ENCODE measurements around the gene PRDM15. TPM values are rescaled to one million over a fixed set of nuclear protein-coding genes. Genes with fewer than 3 reads are reported as not detected.

PRDM15 gene
- total RNA-seq, 2 experiments from 2014 or later = 8.5 to 9.9 TPM

DNA sequence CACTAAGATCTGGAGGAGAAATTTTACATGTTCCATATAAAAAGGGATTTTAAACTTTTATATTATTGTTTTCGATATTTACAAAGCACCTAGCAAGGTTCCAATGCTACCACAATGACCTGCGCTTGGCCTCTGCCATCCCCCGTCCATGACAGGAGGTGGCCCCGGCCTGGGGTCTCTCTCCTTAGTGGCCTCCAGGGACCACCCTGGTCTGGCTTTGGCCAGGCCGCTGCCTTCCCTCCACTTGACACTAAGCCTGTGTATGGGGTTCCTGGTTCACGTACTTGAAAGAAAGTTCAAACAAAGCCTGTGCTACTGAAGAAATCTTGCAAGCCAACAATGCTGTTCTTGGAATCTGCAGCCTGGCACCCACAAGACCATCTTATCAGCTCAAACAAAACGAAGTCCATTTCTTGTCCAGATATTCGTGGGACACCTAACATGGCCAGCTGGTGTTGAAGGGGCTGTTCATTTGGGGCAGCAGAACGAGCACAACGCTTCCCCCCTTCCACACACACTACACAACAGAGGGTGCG lies 12.8 kb downstream of the PRDM15 start:
- Mint-ChIP-seq H3K36me3 (no peaks in the 10 kb centered on the region), H3K27me3 (no peaks in the 10 kb centered on the region), H3K4me1 (ENCODE audit: low read depth) (peaks cover 24% of the 10 kb centered on the region), H3K27ac (no peak overlapping the region), H3K9me3 (no peaks in the 10 kb centered on the region), H3K4me3 (no peak overlapping the region)
- no peak for DNase-seq
- POLR2A ChIA-PET = no interaction called here
- intact Hi-C loops (cut with micrococcal nuclease) = no loop called here
- CTCF ChIA-PET = interaction anchor here (0.7 kb wide), 1 partner anchor 242 kb away, joined by 3 read pairs; no protein-coding TSS in a partner anchor

DNA sequence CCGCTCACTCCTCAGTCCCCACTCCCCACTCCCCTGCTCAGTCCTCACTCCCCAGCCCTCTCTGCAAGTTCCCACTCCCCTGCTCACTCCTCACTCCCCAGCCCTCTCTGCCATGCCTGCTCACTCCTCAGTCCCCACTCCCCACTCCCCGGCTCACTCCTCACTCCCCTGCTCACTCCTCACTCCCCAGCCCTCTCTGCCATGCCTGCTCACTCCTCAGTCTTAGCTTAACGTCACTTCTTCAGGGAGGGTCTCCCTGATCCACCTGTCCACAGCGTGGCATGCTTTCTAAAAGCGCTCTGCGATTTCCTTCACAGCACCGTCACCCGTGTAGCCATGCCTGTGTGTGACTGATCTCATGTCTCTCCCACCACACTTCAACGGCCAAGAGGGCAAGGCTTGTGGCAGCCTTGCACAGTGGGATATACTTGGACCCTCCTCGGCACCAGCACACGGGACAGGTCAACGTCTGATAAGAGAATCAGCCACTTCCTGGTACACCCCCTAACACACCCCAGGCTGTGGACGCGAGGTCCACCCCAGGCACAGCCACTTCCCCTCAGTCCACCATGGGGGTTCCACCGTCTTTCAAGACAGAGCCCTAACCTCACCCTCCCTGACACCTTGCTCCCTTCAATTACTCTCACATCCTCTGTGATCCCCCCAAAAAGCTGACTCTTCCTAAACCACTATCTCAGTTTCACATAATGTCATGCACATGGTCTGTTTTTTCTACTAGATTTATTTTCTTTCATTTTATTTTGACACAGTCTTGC lies 14.0 kb downstream of the PRDM15 start:
- no peak overlapping the region for H3K4me3 Mint-ChIP-seq
- CTCF ChIA-PET = interaction anchor here (0.7 kb wide), 2 partner anchors 243 to 252 kb away, joined by 3 read pairs; no protein-coding TSS in a partner anchor

DNA sequence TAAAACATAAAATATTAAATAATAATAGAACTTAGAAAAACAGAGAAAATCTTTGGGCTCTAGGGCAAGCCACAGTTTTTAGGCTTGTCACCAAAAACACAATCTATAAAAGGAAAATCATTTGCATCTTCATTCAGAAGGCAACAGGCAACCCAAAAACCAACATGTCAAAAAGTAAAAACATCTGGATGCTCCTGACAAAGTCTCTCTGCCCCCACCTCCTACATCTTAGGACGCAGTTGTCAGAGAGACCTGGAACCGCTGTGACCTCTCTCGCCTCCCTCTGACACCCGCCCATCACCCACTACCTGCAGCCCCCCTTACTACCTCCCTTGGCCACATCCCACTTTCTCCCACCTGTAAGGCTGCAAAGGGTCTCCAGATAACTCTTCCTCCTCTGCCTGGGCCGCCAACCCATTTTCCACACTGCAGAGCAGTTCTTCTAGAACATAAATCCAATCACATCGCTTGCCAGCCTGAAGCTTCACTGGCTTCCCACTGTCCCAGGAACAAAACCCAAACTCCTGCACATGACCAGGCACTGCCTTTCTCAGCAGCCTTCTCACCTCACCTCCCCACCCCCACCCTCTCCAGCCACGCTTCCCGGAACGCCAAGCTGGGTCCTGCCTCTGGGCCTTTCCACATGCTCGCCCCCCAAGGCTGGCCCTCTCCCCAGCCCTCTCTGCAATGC lies 14.7 kb downstream of the PRDM15 start:
- intact Hi-C loops (cut with micrococcal nuclease) = no loop called here
- H3K9me3 Mint-ChIP-seq = no peaks in the 10 kb centered on the region
- H3K4me1 Mint-ChIP-seq (ENCODE audit: low read depth) = peaks cover 24% of the 10 kb centered on the region
- no peaks in the 10 kb centered on the region for H3K27me3 Mint-ChIP-seq
- H3K4me3 Mint-ChIP-seq = no peak overlapping the region
- H3K36me3 Mint-ChIP-seq = no peaks in the 10 kb centered on the region
- POLR2A ChIA-PET = interaction anchor here (0.6 kb wide), 1 partner anchor 1971 kb away, joined by 3 read pairs; no protein-coding TSS in a partner anchor
- DNase-seq = no peak
- H3K27ac Mint-ChIP-seq = no peak overlapping the region
- CTCF ChIA-PET = no interaction called here

More for the DNA sequence above, 14.0 kb downstream of the PRDM15 start:
- intact Hi-C loops (cut with micrococcal nuclease) = no loop called here
- POLR2A ChIA-PET = interaction anchor here (0.6 kb wide), 1 partner anchor 1971 kb away, joined by 3 read pairs; no protein-coding TSS in a partner anchor
- H3K27ac Mint-ChIP-seq = no peak overlapping the region
- peaks cover 24% of the 10 kb centered on the region for H3K4me1 Mint-ChIP-seq (ENCODE audit: low read depth)
- DNase-seq = no peak
- no peaks in the 10 kb centered on the region for H3K9me3 Mint-ChIP-seq
- no peaks in the 10 kb centered on the region for H3K27me3 Mint-ChIP-seq
- H3K36me3 Mint-ChIP-seq = no peaks in the 10 kb centered on the region

DNA sequence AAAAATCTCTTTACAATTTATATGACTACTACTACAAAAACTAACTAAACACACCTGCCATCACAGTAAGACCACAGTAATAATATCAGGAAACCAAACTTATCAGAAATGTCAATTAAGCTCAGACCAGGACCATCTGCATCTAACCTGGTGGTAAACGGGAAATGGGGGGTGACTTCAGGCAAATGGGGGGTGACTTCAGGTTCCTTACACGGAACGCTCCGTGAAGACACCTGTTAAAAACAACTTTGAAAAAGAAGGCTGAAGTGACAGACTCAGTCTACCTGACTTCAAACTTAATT lies 15.8 kb downstream of the PRDM15 start:
- Mint-ChIP-seq H3K27me3 (no peaks in the 10 kb centered on the region), H3K36me3 (no peaks in the 10 kb centered on the region), H3K4me1 (ENCODE audit: low read depth) (peaks cover 24% of the 10 kb centered on the region), H3K9me3 (no peaks in the 10 kb centered on the region), H3K4me3 (no peak overlapping the region), H3K27ac (no peak overlapping the region)
- POLR2A ChIA-PET = no interaction called here
- DNase-seq = no peak
- intact Hi-C loops (cut with micrococcal nuclease) = no loop called here
- CTCF ChIA-PET = no interaction called here

DNA sequence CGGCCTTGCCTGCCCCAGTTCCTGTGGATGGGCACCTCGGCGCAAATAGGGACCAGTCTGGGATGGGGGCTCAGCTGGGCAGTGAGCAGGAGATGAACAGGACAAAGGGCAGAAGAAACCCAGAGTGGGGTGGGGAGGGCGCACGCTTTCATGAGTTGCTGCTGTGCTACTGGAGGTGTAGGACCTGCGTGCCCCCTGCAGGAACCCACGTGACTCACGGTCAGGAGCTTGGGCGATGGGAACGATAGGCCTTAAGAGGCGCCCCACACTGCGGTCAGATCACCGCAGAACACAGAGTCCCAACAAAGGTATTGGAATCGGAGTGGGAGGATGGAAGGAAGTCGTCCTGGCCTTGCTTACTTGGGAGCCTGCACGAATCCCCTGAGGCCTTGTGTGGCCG lies 17.2 kb downstream of the PRDM15 start:
- Mint-ChIP-seq H3K27me3 (no peaks in the 10 kb centered on the region), H3K4me1 (ENCODE audit: low read depth) (peaks cover 24% of the 10 kb centered on the region), H3K9me3 (no peaks in the 10 kb centered on the region), H3K4me3 (no peak overlapping the region), H3K36me3 (peaks cover 9% of the 10 kb centered on the region), H3K27ac (no peak overlapping the region)
- no peak for DNase-seq
- ChIA-PET POLR2A (no interaction called here), CTCF (no interaction called here)
- intact Hi-C loops (cut with micrococcal nuclease) = no loop called here

DNA sequence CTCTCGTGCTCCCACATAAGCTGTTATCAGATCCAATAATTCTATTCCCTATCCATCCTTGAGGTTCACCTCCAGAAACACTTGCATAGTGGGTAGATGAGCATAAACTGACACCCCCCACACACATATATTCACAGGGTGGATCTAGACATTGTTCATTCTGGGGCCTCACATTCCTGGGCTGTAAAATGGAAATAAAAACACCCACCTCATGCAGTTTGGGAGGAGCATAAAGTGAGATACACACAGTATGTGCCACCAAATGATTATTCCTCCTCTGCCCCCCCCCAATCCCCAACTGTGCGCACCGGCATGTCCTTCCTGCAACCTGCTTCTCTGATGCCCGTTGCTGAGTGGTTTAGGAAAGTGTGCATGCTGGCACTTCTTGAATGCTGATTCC lies 17.9 kb downstream of the PRDM15 start:
- H3K9me3 Mint-ChIP-seq = no peaks in the 10 kb centered on the region
- H3K4me1 Mint-ChIP-seq (ENCODE audit: low read depth) = peaks cover 22% of the 10 kb centered on the region
- no peak for DNase-seq
- H3K36me3 Mint-ChIP-seq = peaks cover 15% of the 10 kb centered on the region
- ChIA-PET CTCF (no interaction called here), POLR2A (no interaction called here)
- no peak overlapping the region for H3K4me3 Mint-ChIP-seq
- H3K27ac Mint-ChIP-seq = no peak overlapping the region
- intact Hi-C loops (cut with micrococcal nuclease) = no loop called here
- H3K27me3 Mint-ChIP-seq = no peaks in the 10 kb centered on the region

DNA sequence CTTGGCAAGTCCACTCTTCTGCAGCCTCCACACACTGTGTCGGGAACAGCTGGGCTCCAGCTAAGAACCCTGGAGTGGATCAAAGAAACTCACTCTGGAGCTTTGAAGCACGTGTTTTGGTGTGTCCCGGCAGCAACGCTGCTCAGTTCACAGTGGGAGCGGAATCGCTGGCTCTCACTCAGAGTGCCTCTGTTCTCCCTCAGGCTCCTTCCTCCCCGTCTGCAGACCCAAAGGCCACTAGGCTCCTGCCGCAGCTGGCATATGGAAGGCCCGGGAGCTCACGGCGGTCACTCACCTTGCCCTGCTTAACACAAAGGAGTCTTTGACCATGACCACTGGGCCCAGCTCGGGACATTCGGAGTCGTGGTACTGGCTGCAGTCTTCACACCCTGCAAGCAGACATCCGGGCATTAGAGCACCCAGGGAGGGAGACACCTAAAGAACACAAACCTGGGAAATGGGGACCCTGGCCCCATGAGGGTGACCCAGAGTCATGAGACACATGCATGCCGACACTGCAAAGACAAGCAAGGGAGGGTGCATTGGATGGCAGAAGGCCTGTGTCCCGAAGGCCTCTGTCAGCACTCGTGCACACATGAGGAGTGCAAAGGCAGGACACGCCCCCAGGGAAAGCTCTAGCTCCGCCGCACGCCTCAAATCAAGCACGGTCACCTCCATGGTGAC lies 19.7 kb downstream of the PRDM15 start:
- Mint-ChIP-seq H3K27me3 (no peaks in the 10 kb centered on the region), H3K9me3 (no peaks in the 10 kb centered on the region), H3K4me1 (ENCODE audit: low read depth) (peaks cover 8% of the 10 kb centered on the region), H3K4me3 (no peak overlapping the region), H3K27ac (no peak overlapping the region), H3K36me3 (peaks cover 21% of the 10 kb centered on the region)
- ChIA-PET POLR2A (no interaction called here), CTCF (no interaction called here)
- DNase-seq = no peak
- intact Hi-C loops (cut with micrococcal nuclease) = no loop called here

DNA sequence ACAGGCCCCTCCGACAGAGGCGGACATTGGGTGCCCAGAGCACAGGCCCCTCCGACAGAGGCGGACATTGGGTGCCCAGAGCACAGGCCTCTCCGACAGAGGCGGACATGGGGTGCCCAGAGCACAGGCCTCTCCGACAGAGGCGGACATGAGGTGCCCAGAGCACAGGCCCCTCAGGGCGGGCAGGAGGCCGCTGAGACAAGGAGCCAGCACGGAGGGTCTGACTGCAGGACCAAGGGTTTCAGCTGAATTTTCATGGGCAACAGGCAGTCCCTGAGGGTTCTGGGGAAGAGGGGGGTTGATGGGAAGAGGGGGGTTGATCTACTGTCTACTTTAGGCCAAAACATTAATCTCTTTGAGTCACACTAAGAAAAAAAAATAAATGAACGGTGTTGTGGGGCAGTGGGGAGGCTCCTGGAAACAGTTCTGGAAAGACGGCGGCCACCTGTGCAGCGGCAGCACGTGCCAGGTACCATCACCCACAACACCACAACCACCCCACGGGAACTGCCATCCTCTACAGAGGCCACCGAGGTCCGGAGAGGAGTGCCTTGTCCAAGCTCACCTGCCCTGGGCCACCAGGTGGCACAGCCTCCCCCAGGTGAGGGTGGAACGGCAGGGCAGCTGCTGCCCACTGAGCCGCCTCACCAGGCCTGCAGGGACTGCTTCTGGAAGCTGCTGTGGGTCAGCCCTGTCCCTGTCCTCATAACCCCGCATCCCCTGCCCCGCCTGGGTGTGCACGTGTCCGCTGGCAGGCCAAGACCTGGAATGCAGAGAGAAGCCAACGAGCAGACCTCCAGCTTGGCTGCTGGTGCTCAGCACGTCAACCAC lies 20.5 kb downstream of the PRDM15 start:
- Mint-ChIP-seq H3K27ac (no peak overlapping the region), H3K4me1 (ENCODE audit: low read depth) (peaks cover 8% of the 10 kb centered on the region), H3K27me3 (no peaks in the 10 kb centered on the region), H3K4me3 (no peak overlapping the region), H3K36me3 (peaks cover 25% of the 10 kb centered on the region), H3K9me3 (no peaks in the 10 kb centered on the region)
- CTCF ChIA-PET = no interaction called here
- no peak for DNase-seq
- intact Hi-C loops (cut with micrococcal nuclease) = no loop called here
- POLR2A ChIA-PET = no interaction called here

DNA sequence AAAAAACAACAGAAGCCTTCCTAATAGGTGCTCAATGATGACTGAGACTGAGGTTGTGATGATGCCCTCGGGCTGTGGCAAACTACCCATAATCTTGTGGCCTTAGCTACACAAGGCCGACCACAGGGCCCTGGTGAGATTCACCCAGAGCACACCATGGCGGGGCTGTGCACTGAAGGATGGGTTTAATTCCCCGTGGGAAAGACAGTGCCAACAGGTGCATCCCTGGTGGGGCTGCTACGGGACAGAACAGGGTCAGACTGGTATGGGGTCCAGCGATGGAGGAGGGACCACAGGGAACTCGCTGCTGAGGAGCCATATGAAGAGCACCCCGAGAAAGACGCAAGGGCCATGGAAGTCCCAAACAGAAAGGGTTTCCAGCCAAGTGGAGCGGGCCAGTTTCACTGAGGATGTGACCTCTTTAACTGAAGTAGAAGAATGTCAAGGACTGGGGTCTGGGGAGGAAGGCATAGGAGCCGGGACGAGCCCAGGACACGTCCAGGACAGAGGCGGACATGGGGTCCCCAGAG lies 21.3 kb downstream of the PRDM15 start:
- ChIA-PET CTCF (interaction anchor here (1.0 to 1.3 kb wide), 2 partner anchors 41 to 260 kb away, joined by 3 read pairs; no protein-coding TSS in a partner anchor), POLR2A (no interaction called here)
- H3K36me3 Mint-ChIP-seq = peaks cover 28% of the 10 kb centered on the region
- no peaks in the 10 kb centered on the region for H3K27me3 Mint-ChIP-seq
- DNase-seq = no peak
- H3K9me3 Mint-ChIP-seq = no peaks in the 10 kb centered on the region
- H3K4me3 Mint-ChIP-seq = no peak overlapping the region
- intact Hi-C loops (cut with micrococcal nuclease) = no loop called here
- peaks cover 3% of the 10 kb centered on the region for H3K4me1 Mint-ChIP-seq (ENCODE audit: low read depth)
- H3K27ac Mint-ChIP-seq = no peak overlapping the region

DNA sequence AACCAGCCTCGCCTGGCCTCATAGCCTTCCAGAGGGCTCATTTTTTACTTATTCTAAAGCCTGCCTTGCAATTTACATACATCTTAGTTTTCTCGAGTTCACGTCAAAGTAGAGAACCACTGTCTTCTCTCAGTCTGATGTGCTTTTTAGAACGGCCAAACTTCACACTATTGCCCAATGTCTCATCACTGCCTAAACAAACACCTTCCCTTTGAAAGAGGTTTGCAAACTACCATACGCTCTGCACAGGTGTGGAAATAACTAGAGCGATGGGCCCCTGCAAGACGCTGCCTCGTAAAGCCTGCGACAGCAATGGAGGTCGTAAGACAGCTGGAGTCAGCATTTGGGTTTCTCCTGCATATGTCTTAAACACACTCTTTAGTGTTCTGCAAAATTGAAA lies 22.6 kb downstream of the PRDM15 start:
- Mint-ChIP-seq H3K4me3 (no peak overlapping the region), H3K36me3 (peaks cover 28% of the 10 kb centered on the region)
- POLR2A ChIA-PET = no interaction called here

DNA sequence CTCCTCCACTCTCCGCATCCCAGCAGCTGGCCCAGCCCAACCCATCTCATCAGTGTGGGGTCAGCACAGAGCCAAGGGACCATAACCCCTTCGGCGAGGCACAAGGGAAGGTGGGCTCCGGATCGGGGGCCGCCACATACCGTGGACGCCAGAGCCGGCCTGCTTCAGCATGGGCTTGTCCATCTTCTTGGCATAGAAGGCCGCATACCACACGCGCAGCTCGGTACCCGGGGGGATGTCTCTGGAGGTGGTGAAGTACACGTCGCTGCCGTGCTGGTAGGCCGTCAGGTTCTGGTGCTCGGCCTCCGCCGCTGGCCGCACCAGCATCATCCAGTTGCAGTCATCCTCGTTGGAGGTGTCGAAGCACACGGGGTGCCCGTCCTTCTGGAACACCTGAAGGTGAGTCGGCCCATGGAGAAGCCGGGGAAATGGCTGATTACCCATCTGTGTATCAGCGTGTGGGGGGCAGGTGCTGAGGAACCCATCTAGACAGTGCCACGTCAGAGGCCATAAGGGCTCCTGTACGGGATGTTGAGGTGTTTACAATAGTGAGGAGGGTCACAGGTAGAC lies 24.6 kb downstream of the PRDM15 start:
- H3K27ac Mint-ChIP-seq = no peak overlapping the region

More for the DNA sequence above, 22.6 kb downstream of the PRDM15 start:
- CTCF ChIA-PET = no interaction called here
- no peak for DNase-seq
- H3K27ac Mint-ChIP-seq = no peak overlapping the region
- intact Hi-C loops (cut with micrococcal nuclease) = no loop called here
- peaks cover 2% of the 10 kb centered on the region for H3K4me1 Mint-ChIP-seq (ENCODE audit: low read depth)
- H3K9me3 Mint-ChIP-seq = no peaks in the 10 kb centered on the region
- no peaks in the 10 kb centered on the region for H3K27me3 Mint-ChIP-seq

More for the DNA sequence above, 24.6 kb downstream of the PRDM15 start:
- H3K36me3 Mint-ChIP-seq = peaks cover 29% of the 10 kb centered on the region
- ChIA-PET POLR2A (no interaction called here), CTCF (no interaction called here)
- no peaks in the 10 kb centered on the region for H3K27me3 Mint-ChIP-seq
- H3K9me3 Mint-ChIP-seq = no peaks in the 10 kb centered on the region
- intact Hi-C loops (cut with micrococcal nuclease) = no loop called here
- H3K4me3 Mint-ChIP-seq = no peak overlapping the region
- DNase-seq = no peak
- no peaks in the 10 kb centered on the region for H3K4me1 Mint-ChIP-seq (ENCODE audit: low read depth)
